VCaP (cell line): ENCODE data around the gene ATP13A5.

Experiments used
- H3K27ac ChIP-seq: fragments of 450-650 bp; 2 replicates; pipeline ENCODE4 v1.5.1; 2017
- CTCF ChIP-seq: fragments of 450-650 bp; conservative IDR thresholded peaks from 2 replicates; pipeline ENCODE4 v1.5.1; 2017; ENCODE audit warnings: mild to moderate bottlenecking, moderate library complexity

ATP13A5 gene

GRCh38 chr3:193330555-193331204, 47.9 kb downstream of the ATP13A5 start:
- no peak for TF ChIP-seq CTCF
- no peak overlapping the region for H3K27ac ChIP-seq

GRCh38 chr3:193317682-193318300, 60.8 kb downstream of the ATP13A5 start:
- peak overlapping the region; percentile 29 for H3K27ac ChIP-seq
- no peak for TF ChIP-seq CTCF

- TF ChIP-seq CTCF, result no peak
- H3K27ac ChIP-seq, result no peak overlapping the region
These were observed 64.4 kb downstream of the ATP13A5 start for GRCh38 chr3:193314161-193314560.

GRCh38 chr3:193313061-193313958, 65.2 kb downstream of the ATP13A5 start:
- TF ChIP-seq CTCF, result no peak
- no peak overlapping the region for H3K27ac ChIP-seq

- no peak overlapping the region for H3K27ac ChIP-seq
- no peak for TF ChIP-seq CTCF
These were observed 67.4 kb downstream of the ATP13A5 start for GRCh38 chr3:193310914-193311723.

- no peak overlapping the region for H3K27ac ChIP-seq
- no peak for TF ChIP-seq CTCF
These were observed 73.2 kb downstream of the ATP13A5 start for GRCh38 chr3:193305356-193305755.
